ENCODE data around the gene POLR2H.
"Not testable (repeated sequence)": the region's sequence is repeated elsewhere in the genome, so short reads cannot be mapped to it uniquely, and the experiment has no call there.

POLR2H gene

DNA sequence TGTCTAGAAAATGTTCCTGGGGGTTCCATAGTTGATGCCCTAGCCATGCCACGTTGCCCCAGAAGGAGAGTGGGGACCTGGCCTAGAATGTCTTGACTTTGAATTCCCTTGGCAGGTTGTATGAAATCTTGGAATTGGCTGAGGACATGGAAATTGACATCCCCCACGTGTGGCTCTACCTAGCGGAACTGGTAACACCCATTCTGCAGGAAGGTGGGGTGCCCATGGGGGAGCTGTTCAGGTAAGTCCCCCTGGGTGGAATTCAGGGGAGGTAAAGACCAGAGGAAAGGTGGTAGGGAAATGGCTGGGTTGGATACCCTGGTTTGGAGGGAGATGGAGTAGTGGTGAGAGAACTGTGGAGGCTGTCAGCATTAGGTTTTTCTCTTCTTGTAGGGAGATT lies 33.0 kb upstream of the POLR2H start:
- Histone ChIP-seq H3K36me3 (ENCODE audit: insufficient read depth, low read length) (peaks cover 65% of the 10 kb centered on the region), H3K4me1 (ENCODE audit: insufficient read depth, low read length) (no peaks in the 10 kb centered on the region), H3K9ac (ENCODE audit: low read depth, low read length) (no peak overlapping the region), H3K9me3 (ENCODE audit: control insufficient read depth, insufficient read depth, low read length) (no peaks in the 10 kb centered on the region)

GRCh38 chr3:184332370-184333090 lies 29.0 kb upstream of the POLR2H start:
- Histone ChIP-seq H3K9ac (ENCODE audit: low read depth, low read length) (no peak overlapping the region), H3K4me1 (ENCODE audit: insufficient read depth, low read length) (peaks cover 5% of the 10 kb centered on the region; the same call in 1 of the 2 replicates), H3K9me3 (ENCODE audit: control insufficient read depth, insufficient read depth, low read length) (no peaks in the 10 kb centered on the region), H3K36me3 (ENCODE audit: insufficient read depth, low read length) (peaks cover 37% of the 10 kb centered on the region)

DNA sequence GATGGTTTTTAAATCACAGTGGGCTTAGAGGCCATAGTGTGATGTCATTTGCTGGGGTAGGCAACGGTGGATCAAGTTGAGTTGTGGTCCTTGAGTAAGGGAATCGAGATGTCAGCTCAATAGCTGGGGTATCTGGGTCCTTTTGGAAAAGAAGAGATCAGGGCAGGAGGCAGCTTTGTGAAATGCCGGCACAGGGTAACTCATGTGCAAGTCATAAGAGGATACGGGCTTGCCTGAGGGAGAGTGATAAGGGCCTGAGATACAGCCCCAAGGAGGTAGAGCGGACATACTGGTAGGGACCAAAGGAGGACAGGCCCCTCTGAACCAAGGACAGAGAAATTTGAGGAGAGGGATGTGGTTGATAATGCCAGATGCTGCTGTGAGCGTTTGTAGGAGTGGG lies 28.3 kb upstream of the POLR2H start:
- H3K4me1 ChIP-seq (ENCODE audit: insufficient read depth, low read length) = peaks cover 9% of the 10 kb centered on the region; the same call in 1 of the 2 replicates
- H3K9me3 ChIP-seq (ENCODE audit: control insufficient read depth, insufficient read depth, low read length) = no peaks in the 10 kb centered on the region
- no peak overlapping the region for H3K9ac ChIP-seq (ENCODE audit: low read depth, low read length)
- peaks cover 35% of the 10 kb centered on the region for H3K36me3 ChIP-seq (ENCODE audit: insufficient read depth, low read length)

- H3K4me1 ChIP-seq (ENCODE audit: insufficient read depth, low read length) = peaks cover 9% of the 10 kb centered on the region; the same call in 1 of the 2 replicates
- no peak overlapping the region for H3K9ac ChIP-seq (ENCODE audit: low read depth, low read length)
- no peaks in the 10 kb centered on the region for H3K9me3 ChIP-seq (ENCODE audit: control insufficient read depth, insufficient read depth, low read length)
- peaks cover 32% of the 10 kb centered on the region for H3K36me3 ChIP-seq (ENCODE audit: insufficient read depth, low read length)
These were observed 27.8 kb upstream of the POLR2H start for GRCh38 chr3:184333700-184334099.

- Histone ChIP-seq H3K4me1 (ENCODE audit: insufficient read depth, low read length) (peaks cover 9% of the 10 kb centered on the region; the same call in 1 of the 2 replicates), H3K9ac (ENCODE audit: low read depth, low read length) (no peak overlapping the region), H3K36me3 (ENCODE audit: insufficient read depth, low read length) (peaks cover 30% of the 10 kb centered on the region), H3K9me3 (ENCODE audit: control insufficient read depth, insufficient read depth, low read length) (no peaks in the 10 kb centered on the region)
These were observed 26.9 kb upstream of the POLR2H start for GRCh38 chr3:184334470-184335158.

- no peaks in the 10 kb centered on the region for H3K9me3 ChIP-seq (ENCODE audit: control insufficient read depth, insufficient read depth, low read length)
- H3K4me1 ChIP-seq (ENCODE audit: insufficient read depth, low read length) = peaks cover 9% of the 10 kb centered on the region; the same call in 1 of the 2 replicates
- H3K9ac ChIP-seq (ENCODE audit: low read depth, low read length) = peak overlapping the region; percentile 76; the same call in 1 of the 2 replicates
- H3K36me3 ChIP-seq (ENCODE audit: insufficient read depth, low read length) = peaks cover 27% of the 10 kb centered on the region
These were observed 26.2 kb upstream of the POLR2H start for GRCh38 chr3:184335291-184335660.

DNA sequence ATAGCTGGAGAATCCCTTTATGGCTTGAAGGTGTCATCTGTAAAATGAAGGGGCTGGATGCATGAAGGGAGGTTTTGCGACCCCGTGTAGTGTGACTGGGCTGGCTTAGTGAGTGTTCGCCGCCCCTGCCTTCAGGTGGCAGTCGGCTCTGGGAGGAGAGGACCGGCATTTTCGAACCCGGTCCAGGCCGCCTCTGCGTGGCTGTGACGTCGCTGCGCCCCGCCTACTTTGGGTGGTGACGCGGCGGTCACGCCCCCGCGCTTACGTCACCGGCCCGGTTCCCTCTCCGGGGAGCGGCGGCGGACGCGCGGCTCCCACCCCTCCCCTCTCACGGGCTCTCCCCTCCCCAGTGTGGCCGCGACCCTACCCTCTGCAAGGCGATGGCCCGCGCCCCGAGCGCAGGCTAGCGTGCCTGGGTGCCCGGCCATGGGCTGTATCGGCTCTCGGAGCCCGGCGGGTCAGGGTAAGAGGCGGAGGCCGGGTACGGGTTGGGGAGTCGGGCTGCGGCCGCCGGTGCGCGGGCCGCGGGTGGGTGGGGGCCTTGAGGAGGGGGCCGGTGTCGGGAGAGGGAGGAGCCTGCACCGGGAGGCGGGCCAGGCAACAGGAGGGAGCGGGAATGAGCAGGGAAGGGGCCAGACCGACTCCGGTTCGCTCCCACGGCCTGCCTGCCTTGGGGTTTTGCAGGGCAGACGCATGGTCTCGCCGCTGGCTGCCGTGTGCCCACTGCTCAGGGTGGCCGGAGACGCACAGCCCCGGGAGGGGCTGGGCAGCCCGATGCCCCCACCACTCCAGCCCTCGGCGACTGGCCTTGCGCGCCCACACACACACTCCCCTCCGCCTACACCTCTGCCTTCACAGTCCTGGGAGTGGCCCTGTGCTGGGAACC lies 25.6 kb upstream of the POLR2H start:
- H3K9ac ChIP-seq (ENCODE audit: low read depth, low read length) = peak overlapping the region; percentile 76
- no peaks in the 10 kb centered on the region for H3K9me3 ChIP-seq (ENCODE audit: control insufficient read depth, insufficient read depth, low read length)
- H3K36me3 ChIP-seq (ENCODE audit: insufficient read depth, low read length) = peaks cover 27% of the 10 kb centered on the region
- H3K4me1 ChIP-seq (ENCODE audit: insufficient read depth, low read length) = peaks cover 14% of the 10 kb centered on the region

DNA sequence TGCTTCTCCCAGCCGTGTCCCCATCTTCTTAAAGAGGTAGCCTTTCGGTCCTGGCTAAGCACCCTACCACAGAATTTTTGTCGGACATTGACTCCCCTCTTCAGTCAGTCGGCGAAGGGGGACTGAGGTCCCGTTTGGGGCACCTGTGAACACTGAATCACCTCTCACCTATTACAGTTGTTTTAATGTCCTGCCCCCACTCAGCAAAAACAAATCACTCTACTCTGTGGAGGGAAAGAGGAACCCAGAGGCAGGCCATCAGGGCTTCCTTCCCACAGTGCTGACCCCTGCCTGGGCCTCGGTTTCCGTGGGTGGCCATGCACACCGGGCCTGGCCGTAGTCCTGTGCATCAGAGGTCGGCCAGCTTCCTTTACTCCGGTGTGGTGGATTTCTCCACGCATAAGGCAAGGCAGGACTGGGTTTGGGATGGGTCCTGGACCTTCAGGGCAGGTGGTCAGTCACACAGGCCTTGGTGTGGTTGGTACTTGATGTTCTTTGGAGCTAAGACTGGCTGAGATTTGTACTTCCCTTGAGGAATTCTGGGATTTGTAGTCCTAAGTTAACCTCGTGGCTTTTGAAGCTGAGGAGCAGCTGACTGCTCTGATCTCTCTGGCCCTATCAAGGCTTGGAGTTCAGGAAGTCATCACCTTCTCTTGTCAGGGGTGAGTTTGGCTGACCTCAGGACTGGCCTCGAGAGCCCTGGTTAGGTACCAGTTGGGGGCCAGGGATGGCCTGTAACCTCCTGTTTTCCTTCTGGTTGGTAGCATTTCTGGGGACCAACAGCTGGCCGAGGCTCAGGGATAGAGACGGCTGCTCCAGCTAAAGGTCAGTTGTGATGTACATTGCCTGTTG lies 24.7 kb upstream of the POLR2H start:
- peak overlapping the region; percentile 76 for H3K9ac ChIP-seq (ENCODE audit: low read depth, low read length)
- no peaks in the 10 kb centered on the region for H3K9me3 ChIP-seq (ENCODE audit: control insufficient read depth, insufficient read depth, low read length)
- peaks cover 19% of the 10 kb centered on the region for H3K36me3 ChIP-seq (ENCODE audit: insufficient read depth, low read length)
- peaks cover 22% of the 10 kb centered on the region for H3K4me1 ChIP-seq (ENCODE audit: insufficient read depth, low read length)

- Histone ChIP-seq H3K9me3 (ENCODE audit: control insufficient read depth, insufficient read depth, low read length) (no peaks in the 10 kb centered on the region), H3K4me1 (ENCODE audit: insufficient read depth, low read length) (peaks cover 23% of the 10 kb centered on the region), H3K36me3 (ENCODE audit: insufficient read depth, low read length) (peaks cover 14% of the 10 kb centered on the region), H3K9ac (ENCODE audit: low read depth, low read length) (peak within 1 kb of the TSS; percentile 76)
These were observed 24.2 kb upstream of the POLR2H start, which contains the start of gene FAM131A for GRCh38 chr3:184337399-184337714. FAM131A (plus strand) TSS chr3:184337600; CDS start chr3:184337631, 31 bp downstream.

DNA sequence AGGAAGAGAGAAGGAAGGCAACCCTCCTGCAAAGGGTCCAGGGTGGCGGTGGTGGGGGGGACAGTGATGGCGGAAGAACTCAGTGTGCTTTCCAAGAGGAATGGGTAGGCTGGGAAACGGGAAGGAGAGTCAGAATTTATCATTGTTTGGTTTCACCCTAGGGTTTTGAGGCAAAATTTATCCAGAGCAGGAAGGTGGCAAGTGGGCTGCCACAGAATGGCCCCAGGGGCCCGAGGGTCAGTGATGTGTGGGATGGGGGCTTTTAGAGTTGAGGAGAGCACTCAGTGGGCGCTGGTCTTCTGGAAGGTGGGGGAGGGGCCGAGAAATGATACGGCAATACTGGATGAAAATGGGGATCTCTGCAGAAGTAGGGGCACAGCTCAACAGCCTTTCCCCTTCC lies 23.5 kb upstream of the POLR2H start:
- no peaks in the 10 kb centered on the region for H3K9me3 ChIP-seq (ENCODE audit: control insufficient read depth, insufficient read depth, low read length)
- peak overlapping the region; percentile 21; the same call in 1 of the 2 replicates for H3K9ac ChIP-seq (ENCODE audit: low read depth, low read length)
- peaks cover 12% of the 10 kb centered on the region for H3K36me3 ChIP-seq (ENCODE audit: insufficient read depth, low read length)
- H3K4me1 ChIP-seq (ENCODE audit: insufficient read depth, low read length) = peaks cover 23% of the 10 kb centered on the region

DNA sequence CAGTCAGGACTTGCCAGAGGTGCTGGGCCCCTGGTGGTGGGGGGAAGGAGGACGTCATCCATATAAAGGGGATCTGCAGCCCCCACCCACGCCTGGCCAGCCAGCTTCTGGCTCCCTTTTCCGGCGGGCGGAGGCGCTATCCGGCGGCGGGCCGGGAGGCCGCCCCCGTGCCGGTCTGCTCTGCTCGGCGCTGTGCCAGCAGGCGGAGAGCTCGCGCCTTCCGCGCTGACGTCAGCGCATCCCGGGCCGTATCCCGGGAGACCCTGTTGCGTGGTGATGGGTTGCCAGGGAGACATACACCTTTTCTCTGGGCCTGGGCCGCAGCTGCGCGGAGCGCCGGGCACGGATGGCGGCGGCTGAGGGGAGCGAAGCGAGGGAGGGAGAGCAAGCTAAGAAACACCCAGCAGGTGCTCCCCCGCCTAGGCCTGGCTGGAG lies 23.0 kb upstream of the POLR2H start:
- Histone ChIP-seq H3K4me1 (ENCODE audit: insufficient read depth, low read length) (peaks cover 23% of the 10 kb centered on the region), H3K9me3 (ENCODE audit: control insufficient read depth, insufficient read depth, low read length) (no peaks in the 10 kb centered on the region), H3K9ac (ENCODE audit: low read depth, low read length) (peak overlapping the region; percentile 21; the same call in 1 of the 2 replicates)

GRCh38 chr3:184339001-184339400 lies 22.5 kb upstream of the POLR2H start:
- Histone ChIP-seq H3K9me3 (ENCODE audit: control insufficient read depth, insufficient read depth, low read length) (no peaks in the 10 kb centered on the region), H3K36me3 (ENCODE audit: insufficient read depth, low read length) (peaks cover 2% of the 10 kb centered on the region), H3K9ac (ENCODE audit: low read depth, low read length) (peak overlapping the region; percentile 17; the same call in 1 of the 2 replicates), H3K4me1 (ENCODE audit: insufficient read depth, low read length) (peaks cover 23% of the 10 kb centered on the region)

More for the DNA sequence above, 23.0 kb upstream of the POLR2H start:
- H3K36me3 ChIP-seq (ENCODE audit: insufficient read depth, low read length) = peaks cover 7% of the 10 kb centered on the region

DNA sequence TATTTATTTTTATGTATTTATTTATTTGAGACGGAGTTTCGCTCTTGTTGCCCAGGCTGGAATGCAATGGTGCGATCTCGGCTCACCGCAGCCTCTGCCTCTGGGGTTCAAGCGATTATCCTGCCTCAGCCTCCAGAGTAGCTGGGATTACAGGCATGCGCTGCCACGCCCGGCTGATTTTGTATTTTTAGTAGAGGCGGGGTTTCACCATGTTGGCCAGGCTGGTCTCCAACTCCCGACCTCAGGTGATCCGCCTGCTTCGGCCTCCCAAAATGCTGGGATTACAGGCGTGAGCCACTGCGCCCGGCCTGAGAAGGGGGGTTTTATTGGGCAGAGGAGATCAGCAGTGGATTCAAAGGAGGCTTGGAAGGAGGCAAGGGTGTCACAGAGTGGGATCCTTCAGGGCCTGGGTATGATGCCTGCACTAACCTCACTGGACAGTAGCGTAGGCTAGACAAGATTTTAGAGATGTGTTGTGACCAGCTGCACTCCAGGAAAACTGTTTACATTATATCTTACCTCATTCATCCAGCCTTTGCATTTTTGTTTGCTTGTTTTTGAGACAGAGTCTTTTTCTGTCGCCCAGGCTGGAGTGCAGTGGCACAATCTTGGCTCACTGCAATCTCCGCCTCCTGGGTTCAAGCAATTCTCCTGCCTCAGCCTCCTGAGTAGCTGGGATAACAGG lies 21.9 kb upstream of the POLR2H start:
- peaks cover 23% of the 10 kb centered on the region for H3K4me1 ChIP-seq (ENCODE audit: insufficient read depth, low read length)
- H3K36me3 ChIP-seq (ENCODE audit: insufficient read depth, low read length); H3K9me3 ChIP-seq (ENCODE audit: control insufficient read depth, insufficient read depth, low read length); H3K9ac ChIP-seq (ENCODE audit: low read depth, low read length): not testable (repeated sequence)

All from ES-I3 (cell line).